Stimulated activated CD4-positive, alpha-beta T cell treated with anti-CD3 and anti-CD28 coated beads, Interleukin-12 subunit alpha, Interleukin-12 subunit beta, amount 100 ng/mL, for 24 hours (primary cell): ENCODE data around the gene TBC1D10A.

Experiments used
- DNase-seq, 2 experiments: peaks; one replicate each; pipeline ENCODE4 v3.0.0-alpha.2; 2020; ENCODE audit warnings: low read depth in 2 of 2

TBC1D10A gene

DNA sequence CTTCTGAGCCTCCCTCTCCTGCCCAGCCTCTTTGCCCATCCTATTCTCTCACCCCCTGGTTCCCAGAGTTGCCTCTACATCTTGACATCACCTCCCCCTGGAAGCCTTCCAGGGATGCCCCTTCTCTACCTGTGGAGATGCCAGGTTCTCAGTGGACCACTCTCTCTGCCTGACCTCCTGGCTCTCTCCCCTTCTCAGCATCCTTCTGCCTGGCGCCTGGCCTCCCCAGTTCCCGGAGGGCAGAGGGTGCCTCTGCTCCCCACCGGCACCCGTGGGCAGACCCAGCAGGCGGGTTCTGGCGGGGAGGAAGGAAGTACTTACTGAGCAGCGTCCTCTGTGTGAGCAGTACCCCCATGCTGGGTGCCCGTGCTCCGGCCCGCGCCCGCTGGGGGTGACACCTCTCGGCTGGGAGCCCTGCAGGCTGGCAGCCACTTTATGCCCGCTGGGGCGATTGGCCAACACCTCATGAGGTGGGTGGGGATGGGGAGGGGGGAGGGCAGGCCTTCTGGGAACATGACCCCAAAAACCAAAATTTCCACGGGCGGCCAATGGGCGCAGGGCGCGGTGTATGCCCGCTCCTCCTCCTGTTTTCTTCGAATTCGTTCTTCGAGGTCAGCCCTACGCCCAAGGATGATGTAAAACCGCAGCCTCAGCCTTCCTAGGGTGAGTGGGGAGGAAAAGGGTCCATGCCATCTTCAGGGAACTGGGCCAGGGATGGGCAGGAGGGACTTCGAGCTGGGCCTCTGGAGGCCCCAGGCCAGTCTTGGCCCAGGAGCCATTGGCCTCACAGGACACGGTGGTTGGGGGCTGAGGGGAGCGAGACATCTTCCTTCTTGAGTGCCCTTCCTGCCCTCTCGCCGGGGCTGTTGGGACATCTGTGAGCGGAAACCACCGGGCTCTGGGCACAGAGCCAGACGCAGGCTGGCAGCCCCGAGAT lies 60.0 kb downstream of the TBC1D10A start, which contains the start of gene OSM:
Gene OSM, minus strand, starts transcription at position 407 of the 937 bp plus-strand sequence. Its CDS starts 52 bp downstream, at position 355.
- peak in 1 of 2 experiments; percentile 76 for DNase-seq

- peak; percentile 73 to 76 for DNase-seq
Observed at GRCh38 chr22:30265823-30266444, 60.8 kb downstream of the TBC1D10A start.

GRCh38 chr22:30265131-30265720 lies 61.5 kb downstream of the TBC1D10A start:
- no peak for DNase-seq

- DNase-seq: no peak
Observed at GRCh38 chr22:30263883-30264282, 62.9 kb downstream of the TBC1D10A start.

DNA sequence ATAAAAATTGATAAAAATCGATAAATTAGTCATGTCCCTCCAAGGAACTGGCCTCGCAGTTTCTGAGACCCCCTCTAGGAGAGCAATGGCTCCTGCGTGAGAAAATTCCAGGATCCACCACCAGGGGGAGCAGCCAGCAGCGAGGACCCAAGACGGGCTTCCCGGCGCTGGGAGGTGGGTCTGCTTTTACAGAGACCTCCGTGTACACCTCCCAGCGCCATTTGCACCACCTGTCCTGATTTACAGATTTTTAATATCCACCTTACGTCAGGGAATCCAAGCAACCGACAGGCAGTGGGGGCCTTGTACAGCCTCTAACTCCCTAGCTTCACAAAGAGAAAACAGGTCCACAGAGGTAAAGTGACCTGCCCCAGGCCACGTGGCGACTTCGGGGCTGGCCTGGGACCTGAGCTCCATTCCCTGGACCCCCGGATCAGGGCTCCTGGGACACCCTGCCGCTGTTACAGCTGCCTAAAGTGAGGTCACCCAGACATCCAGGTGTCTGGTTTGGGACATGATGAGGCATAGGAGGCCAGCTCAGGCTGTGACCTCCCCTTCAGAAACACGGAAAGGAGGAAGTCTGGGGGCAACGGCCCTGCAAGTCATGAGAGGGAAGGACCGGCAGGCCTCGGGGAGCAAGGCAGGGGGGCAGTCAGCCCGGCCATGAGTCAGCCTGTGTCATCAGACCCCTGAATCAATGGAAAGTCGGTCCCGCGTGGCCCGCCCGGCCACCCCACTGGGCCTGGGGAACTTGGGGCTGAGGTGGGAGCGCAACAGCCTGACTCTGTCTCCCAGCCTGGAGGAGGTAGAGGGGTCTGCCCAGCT lies 63.6 kb downstream of the TBC1D10A start:
- peak in 1 of 2 experiments; percentile 84 for DNase-seq

DNA sequence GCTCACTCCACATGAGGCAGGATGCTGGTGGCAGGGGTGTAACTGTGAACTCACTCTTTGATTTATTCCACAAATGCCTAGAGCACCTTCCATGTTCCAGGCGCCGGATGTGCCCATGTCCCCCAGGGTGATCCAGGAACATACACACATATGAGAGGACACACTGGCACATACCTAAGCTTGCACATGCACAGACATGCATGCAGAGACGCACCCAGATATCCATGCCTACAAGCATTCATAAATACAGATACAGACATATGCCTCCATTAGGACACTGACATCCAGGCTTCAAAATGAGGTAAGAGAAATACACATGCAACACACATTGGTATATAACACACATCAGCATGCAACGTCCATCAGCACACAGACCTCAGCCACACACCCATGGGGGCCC lies 64.6 kb downstream of the TBC1D10A start:
- DNase-seq: no peak

- DNase-seq: no peak
Observed at GRCh38 chr22:30261134-30261533, 65.6 kb downstream of the TBC1D10A start.

GRCh38 chr22:30260682-30261081 lies 66.1 kb downstream of the TBC1D10A start:
- no peak for DNase-seq

GRCh38 chr22:30260276-30260675 lies 66.5 kb downstream of the TBC1D10A start:
- no peak for DNase-seq

GRCh38 chr22:30254314-30254713 lies 72.4 kb downstream of the TBC1D10A start:
- DNase-seq: no peak

GRCh38 chr22:30253205-30253852 lies 73.4 kb downstream of the TBC1D10A start:
- DNase-seq: no peak

DNA sequence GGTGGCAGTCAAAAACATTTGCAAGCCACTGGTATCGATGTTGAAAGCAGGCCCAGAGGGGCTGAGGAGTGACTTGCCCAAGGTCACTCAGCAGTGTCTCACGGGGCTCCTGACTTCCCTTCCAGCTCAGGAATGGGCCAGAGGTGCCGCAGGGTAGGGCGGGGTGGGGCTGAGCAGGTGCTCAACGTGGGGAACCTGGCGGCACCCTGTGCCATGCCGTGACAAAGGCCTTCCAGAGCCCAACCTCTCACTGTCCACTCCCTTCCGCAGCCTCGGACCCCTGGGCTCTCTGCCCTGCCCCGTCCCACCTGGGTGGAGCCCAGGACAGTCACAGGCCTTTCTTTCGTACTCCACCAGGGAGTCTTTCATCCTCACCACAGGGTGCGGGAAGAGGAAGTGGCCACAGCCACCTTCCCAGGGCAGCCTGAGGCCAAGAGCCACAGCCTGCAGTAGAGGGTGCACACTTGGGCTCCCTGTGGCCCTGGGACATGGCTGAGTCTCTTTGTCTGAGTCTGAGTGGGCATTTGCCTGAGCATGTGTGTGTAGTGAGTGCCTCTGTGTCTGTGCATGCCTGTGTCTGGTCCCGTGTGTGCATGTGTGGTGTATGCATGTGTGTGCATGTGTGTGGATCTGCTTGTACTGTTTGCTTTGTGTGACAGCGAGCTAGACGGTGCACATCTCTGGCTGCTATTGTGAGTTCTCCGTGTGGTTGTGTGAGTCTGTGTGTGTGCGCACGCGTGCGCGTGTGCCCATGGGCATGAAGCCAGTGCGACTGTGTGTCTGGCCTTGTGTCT lies 74.1 kb downstream of the TBC1D10A start:
- no peak for DNase-seq

GRCh38 chr22:30251711-30252110 lies 75.0 kb downstream of the TBC1D10A start:
- DNase-seq: no peak

DNA sequence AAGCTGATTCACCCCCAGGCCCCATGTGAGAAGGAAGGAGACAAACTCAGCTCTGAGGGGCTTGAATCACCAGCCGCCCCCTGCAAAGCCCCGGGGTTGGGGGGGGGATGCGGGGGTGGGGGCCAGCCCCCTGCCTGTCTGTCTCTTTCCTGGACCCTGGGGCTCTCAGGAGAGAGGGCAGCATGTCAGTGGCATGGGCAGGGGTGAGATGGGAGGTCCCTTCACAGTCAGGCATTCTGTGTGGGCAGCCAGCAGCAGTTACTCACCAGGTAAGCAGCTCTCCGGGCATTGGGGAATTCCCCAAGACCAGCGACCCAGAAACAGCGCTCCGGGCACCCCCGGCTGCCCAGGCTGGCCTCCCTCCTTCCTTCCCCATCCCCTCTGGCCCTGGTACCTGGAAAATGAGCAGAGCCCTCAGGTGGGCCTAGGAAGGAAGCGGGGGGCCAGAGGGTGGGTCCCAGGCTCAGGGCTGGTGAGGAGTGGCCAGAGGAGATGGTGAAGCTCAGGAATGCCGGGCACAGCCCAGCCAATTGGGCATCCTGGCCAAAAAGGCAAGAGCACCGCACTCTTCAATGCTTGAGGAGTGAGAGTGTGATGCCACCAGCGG lies 76.0 kb downstream of the TBC1D10A start:
- DNase-seq: peak in 1 of 2 experiments; percentile 39

- no peak for DNase-seq
Observed at GRCh38 chr22:30250039-30250565, 76.6 kb downstream of the TBC1D10A start.

GRCh38 chr22:30249049-30250038 lies 77.4 kb downstream of the TBC1D10A start:
- DNase-seq: no peak

DNA sequence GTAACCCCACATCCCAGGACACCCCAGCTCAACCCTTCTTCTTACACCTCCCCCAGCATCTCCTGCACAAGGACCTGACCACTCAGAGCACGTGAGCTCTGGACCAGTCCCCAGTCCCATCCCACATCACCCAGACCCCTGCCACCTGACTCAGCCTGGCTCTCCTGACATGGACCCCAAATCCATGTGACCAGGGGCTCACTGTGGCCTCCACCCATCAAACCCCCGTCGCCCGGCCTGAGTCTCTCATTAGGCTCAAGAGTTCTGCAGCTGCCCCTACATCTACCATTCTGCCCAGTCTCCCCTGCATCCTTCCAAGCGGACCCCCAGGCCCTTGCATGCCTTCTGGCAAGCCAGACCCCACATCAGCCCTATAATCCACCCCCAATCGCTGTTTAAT lies 78.3 kb downstream of the TBC1D10A start:
- no peak for DNase-seq

GRCh38 chr22:30247974-30248373 lies 78.8 kb downstream of the TBC1D10A start:
- DNase-seq: no peak
